ENCODE data around the gene ZPBP.

The ZPBP gene

DNA sequence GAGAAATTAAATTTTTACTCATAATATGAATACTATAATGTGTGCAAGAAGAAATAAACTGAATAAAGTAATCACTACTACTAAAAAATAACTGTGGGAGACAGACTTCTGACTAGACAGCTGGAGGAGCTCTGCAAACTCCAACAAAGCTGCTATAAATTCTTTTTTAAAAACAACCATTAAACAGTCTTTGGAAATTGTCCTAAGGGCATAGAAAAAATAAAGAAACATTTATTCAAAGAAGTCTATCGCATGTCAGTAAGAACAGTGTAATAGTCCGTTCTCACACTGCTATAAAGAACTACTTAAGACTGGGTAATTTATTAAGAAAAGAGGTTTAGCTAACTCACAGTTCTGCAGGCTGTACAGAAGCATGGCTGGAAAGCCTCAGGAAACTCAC lies 56.0 kb downstream of the ZPBP start:
- no peak for DNase-seq

DNA sequence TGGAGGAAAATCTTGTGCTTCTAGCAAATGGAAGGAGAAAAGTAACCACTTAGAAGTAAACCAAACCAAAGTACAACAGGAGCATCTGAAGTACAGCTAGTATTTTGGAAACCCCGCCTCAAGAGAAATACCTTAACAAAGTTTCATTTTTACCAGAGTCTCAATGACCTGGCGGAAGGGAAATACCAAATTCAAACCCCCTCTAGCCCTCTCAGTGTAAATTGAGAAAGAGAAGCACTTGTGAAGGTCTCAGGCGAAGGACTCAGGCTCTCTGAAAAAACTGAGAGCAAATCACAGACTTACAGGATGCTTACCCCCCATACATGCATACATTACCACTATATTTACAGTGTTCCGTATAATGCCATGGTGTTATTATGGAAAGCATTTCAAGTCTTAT lies 70.1 kb downstream of the ZPBP start:
- DNase-seq: no peak

DNA sequence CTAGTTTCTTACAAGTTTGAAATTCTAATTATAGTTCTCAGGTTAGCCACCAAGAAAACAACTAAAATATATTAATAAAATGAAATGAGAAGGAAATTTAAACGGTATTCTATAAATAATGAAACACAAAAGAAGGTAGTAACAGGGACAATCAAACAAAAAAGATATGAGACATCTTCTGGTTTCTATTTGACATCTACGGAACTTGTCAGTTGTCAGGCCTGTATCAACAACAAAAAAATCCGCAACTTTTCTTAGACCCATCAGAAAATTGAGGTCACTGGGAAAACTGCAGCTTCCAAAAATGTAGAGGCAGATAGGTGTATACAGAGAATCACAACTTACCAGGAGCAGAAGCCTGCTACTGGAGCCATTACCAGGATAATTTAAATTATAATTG lies 70.6 kb downstream of the ZPBP start:
- no peak for DNase-seq

DNA sequence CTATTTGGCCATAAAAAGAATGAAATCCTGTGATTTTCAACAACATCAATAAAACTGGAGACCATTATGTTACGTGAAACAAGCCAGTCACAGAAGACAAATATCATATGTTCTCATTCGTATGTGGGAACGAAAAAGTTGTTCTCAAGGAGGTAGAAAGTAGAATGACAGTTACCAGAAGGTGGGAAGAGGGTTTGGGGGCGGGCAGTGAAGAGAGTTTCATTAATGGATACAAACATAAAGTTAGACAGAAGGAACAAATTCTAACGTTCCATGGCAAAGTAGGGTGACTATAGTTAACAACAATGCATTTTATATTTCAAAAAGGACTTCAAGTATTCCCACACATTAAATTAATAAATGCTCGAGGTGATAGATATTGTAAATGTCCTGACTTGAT lies 97.4 kb downstream of the ZPBP start:
- DNase-seq: no peak

DNA sequence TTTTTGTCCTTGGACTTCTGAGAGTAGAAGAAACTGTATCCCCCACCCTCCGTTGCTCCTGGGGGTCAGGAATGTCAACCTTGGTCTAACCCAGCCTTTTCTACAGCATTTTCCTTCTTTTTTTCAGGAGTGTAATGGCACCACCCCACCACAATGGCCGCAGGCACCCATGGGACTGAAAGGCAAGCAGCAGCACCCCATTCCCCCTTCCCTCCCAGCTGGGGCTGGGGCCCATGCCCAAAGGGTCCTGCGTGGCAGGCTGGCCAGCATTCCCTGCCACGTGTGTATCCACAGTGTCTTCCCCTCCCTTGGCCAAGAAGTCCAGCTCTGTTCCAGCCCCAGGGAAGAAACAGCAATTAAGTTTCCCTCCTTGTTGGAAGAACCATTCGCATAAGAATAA lies 106.9 kb downstream of the ZPBP start:
- no peak for DNase-seq

DNA sequence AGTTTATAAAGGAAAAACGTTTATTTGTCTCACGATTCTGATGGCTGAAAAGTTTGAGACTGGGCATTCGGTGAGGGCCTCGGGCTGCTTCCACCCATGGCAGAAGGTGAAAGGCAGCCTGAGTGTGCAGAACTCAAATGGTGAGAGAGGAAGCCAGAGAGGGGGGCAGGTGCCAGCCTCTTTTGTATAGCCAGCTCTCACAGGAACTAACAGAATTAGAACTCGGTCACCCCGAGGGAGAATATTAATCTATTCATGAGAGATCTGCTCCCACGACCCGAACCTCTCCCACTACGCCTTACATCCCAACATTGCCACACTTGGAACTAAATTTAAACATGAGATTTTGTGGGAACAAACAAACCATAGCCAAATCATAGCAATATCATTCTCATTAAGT lies 112.6 kb downstream of the ZPBP start:
- no peak for DNase-seq

DNA sequence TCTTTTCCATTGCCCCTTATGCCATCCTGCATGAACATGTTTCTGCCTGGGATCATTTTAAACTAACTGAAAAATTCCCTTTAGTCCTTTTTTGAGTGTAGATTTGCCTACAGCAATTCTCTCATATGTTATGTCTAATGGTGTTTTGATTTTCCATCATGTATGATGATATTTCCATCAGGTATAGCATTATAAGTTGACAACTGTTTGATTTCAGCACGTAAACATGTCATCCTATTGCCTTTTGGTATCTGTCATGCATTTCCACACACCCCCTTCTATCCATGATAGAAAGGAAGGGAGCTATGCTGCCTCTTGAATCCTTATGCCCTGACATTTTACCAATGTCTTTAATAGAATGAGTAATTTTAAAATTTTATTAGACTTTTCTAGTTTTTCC lies 116.8 kb downstream of the ZPBP start:
- DNase-seq: no peak

DNA sequence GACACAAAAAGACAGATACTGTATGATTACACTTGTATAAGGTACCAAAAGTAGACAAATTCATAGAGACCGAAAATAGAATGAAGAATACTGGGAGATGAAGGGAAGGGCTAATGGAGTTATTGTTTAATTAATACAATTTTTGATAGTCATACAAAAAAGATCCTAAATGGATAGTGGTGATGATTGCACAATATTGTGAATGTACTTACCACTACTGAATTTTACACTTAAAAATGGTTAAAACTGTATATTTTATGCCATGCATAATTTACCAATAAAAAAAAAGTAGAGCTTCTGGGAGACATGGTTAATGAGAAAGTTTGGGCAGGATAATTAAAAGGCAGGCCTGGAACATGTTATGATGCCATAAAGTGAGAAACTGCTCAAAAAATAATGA lies 119.0 kb downstream of the ZPBP start:
- DNase-seq: no peak

DNA sequence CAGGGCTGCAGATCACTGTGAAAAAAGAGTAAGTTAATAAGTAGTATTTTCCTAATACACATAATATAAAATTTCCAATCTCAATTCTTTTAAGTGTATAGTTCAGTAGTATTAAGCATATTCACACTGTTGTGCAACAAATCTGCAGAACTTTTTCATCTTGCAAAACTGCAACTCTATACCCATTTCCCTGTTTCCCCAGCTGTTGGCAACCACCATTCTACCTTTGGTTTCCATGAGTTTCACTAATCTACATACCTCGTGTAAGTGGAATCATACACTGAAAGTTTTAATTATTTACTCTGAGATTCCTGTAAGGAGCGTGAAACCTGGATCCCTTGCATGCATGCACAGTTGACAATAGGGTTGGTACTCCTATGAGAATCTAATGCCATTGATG lies 155.4 kb downstream of the ZPBP start:
- DNase-seq: no peak

DNA sequence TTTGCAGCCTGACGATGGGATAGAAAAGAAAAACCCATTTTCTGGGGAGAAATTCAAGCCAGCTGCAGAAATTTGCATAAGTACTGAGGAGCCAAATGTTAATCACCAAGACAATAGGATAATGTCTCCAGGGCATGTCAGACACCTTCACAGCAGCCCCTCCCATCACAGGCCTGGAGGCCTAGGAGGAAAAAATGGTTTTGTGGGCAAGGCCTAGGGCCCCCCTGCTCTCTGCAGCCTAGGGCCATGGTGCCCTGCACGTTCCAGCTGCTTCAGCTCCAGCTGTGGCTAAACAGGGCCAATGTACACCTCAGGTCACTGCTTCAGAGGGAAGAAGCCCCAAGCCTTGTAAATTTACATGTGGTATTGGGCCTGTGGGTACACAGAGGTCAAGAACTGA lies 161.4 kb downstream of the ZPBP start:
- DNase-seq: no peak

DNA sequence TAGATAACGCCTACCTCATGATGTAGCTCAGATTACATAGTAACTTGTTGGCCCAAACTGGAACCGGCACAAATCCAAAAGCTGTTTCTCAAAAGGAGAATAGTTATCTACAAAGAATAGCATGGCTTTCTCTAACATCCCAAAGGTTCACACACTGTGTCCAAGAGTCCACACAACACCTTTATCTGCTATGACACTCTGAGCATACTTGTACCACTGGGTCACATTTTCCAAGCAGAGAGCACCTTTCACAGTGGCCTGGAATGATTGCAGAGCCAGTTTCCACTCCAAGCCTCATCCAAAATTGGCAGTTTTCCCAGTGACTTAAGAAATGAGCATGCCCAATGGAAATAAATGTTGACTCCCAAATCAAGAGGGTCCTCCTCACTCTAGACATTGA lies 164.3 kb downstream of the ZPBP start:
- no peak for DNase-seq

DNA sequence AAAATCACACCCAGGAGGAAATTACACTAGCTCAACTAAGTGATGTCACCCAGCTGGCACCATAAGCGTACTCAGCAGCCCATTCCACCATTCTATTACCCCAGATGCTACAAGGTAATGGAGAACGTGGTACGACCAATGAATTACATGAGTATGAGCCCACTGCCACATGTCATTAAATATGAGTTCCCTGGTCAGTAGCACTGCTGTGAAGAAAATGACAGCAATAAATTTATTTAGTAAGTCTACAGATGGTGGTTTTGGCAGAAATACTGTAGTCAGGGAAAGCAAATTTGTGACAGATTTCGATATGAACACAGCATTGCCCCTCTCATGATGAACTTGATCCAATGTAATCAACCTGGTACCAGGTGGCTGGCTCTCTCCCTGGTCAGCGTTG lies 165.4 kb downstream of the ZPBP start:
- no peak for DNase-seq

DNA sequence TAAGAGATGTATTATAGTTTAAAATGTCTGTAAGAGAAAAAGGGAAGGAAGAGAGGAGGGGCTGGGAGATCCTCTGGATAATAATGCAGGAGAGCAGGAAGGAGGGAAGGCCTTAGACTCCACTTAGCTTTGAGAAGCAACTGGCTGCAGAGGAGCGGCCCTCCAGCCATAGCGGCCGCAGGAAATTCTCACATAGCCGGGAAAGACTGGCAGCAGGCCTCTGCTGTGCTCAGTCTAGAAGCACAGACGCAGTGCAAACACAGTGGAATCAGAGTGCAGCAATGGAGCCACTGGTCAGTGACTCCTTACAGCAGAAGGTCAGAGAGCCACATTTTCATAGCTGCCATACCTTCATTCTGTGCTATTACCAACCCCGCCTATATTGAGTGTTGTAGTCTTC lies 166.3 kb downstream of the ZPBP start:
- no peak for DNase-seq

DNA sequence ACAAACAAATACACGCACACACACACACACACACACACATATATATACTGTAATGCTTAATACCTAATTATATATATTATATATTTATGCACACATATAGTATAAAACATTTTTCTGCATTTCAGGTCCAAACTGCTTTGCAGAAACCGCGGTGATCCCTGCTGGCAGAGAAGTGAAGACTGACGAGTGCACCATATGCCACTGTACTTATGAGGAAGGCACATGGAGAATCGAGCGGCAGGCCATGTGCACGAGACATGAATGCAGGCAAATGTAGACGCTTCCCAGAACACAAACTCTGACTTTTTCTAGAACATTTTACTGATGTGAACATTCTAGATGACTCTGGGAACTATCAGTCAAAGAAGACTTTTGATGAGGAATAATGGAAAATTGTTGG lies 181.1 kb downstream of the ZPBP start:
- DNase-seq: no peak

DNA sequence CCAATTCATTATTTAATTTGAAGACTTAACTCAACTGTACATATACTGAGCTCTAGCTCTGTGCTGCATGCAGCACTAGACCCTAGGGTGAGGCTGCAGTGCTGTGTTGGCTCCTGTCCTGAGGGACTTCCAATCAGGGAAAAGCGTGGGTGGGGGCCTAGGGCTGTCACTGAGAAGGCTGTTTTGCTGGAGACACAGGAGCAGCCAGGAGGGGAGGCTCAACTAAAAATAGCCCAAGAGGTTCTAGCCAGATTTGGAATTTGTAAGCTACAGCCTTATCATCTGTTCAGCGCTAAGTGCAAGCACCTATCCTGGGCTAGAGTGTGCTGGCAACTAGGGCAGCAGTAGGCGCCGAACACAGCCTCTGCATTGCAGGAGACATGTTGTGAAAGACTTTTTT lies 198.5 kb downstream of the ZPBP start:
- DNase-seq: no peak

DNA sequence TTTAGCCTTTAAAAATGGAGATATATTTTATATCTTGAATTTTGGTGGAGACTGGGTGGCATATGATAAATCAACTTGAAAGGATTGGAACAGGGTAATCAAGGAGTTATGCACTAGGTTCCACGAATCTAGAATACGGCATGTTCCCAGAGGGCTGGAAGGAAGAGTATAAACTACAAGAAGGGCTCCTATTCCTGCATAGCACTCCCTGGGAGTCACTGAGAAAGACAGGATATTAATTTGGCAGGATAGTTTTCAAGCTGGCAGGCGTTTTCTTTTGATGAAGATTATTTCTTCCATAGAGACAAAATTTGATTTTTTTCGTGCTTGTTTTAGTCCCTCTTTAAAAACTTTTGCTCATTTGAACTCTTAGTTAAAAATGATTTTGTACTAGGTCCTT lies 199.9 kb downstream of the ZPBP start:
- no peak for DNase-seq

DNA sequence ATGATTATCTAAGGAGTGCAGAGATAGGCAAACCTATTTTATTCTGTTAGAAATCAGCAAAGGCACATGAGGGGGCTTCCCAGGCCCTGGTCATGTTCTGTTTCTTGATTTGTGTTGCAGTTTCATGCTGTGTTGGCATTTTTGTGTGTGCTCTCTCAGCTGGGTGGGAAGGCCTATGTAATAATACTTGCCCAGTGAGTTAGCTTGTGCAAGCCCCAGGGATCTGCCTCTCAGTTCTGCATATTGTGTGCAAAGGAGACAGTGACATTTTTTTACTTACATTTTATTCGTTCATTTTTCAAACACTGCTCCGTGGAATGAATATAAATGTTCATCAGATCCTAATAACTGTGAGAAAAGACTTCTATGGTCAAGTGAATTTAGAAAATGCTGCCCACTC lies 200.6 kb downstream of the ZPBP start:
- no peak for DNase-seq

Measured in activated effector memory CD4-positive, alpha-beta T cell treated with anti-CD3 and anti-CD28 coated beads, Interleukin-2, amount 50 U/mL, for 16 hours (primary cell).